Renal pelvis (tissue), 12 donors: ENCODE measurements around the gene ARX. TPM values are rescaled to one million over a fixed set of nuclear protein-coding genes. Genes with fewer than 3 reads are reported as not detected.
A peak's percentile ranks its signal among the peaks of the same experiment; 100 is the strongest.

Experiments used
- DNase-seq: peaks from one replicate; pipeline ENCODE4 v3.0.0-alpha.2; 2013
- long read RNA-seq, 16 experiments: transcript quantifications; one replicate each; lab custom pipeline, GENCODE V29; 2026
- polyA plus RNA-seq, 3 donors: library from polyadenylated mRNA; unstranded; fragments of 120-200 nt; gene quantifications; one replicate each; pipeline ENCODE4 v1.2.1, GENCODE V29; 2013; ENCODE audit not compliant: insufficient read length in 3 of 3

The ARX gene
- polyA plus RNA-seq: not detected
- long read RNA-seq, donor 1: 0 reads
- long read RNA-seq, donor 2: 0 reads
- long read RNA-seq, donor 3: 0 reads
- long read RNA-seq, donor 4: 0 reads
- long read RNA-seq, donor 5: 0 reads
- long read RNA-seq, donor 6: 0 reads
- long read RNA-seq, donor 7: 0 reads
- long read RNA-seq, donor 8: 0 reads
- long read RNA-seq, donor 9: 0 reads
- long read RNA-seq, donor 10: 0 reads
- long read RNA-seq, donor 11: 0 reads
- long read RNA-seq, donor 12: 0 reads
- long read RNA-seq, donor 13: 0 reads
- long read RNA-seq, donor 14: 0 reads
- long read RNA-seq, donor 15: 0 reads
- long read RNA-seq, donor 16: 0 reads

DNA sequence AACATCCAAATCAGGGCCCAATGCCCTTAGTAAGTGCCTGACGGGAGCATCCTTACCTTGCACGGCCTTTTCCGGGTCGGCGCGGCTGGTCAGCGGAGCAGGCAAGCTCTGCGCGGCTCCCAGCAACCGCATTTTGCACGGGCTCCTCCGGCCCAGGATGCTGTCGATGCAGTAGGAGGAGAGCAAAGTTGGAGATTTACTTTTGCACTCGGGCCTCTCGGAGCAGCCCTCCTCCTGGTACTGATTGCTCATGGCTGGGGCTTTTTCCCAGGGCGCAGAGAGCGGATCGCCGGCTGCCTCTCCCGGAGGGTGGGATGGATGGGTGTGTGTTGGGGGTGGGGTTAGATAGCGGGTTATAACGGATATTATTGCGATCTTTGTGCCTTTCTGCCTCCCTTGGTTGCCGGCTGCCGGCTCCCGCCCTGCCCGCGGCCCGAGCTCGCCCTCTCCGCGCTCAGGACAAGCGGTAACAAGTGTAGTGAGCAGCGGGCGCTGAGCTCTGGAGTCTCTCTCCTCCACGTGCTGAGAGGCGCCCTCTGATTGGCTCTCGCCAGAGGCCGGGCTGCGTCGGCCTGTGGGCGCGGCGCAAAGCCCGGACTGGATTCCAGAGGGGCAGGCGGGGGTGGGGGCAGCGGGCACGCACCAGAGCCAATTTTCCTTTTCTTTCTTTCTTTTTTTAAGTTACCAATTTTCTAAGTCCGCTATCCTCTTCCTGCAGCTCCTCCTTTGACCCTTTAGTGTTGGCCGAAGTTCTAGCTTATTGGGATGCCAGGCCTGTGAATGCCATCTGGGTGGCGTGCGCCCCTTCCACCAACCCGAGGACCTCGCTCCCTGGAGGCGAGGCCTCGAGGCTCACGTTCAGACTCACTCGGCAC, at the start of gene ARX:
Gene ARX, minus strand, starts transcription at position 480 of the 875 bp plus-strand sequence. Its CDS starts 228 bp downstream, at position 252.
- DNase-seq: peak; percentile 67

DNA sequence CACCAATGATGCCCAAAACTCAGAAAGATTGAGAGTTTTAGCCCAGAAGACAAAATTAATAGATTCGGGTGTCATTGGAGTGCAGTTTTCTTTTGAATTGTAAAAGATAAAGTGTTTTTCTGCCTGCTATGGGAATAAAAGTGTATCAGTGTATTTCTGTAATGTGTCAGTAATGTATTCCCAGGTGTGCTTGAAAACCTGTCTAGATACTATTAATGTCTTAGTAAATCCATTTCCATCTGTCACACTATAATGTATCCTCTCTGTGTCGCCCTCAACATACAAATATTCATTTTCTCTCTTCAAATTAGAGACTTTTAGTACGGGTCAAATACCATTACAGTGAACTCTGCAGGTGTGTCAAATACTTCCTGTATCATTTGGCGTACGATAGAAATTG, 43.5 kb upstream of the ARX start:
- DNase-seq: no peak

DNA sequence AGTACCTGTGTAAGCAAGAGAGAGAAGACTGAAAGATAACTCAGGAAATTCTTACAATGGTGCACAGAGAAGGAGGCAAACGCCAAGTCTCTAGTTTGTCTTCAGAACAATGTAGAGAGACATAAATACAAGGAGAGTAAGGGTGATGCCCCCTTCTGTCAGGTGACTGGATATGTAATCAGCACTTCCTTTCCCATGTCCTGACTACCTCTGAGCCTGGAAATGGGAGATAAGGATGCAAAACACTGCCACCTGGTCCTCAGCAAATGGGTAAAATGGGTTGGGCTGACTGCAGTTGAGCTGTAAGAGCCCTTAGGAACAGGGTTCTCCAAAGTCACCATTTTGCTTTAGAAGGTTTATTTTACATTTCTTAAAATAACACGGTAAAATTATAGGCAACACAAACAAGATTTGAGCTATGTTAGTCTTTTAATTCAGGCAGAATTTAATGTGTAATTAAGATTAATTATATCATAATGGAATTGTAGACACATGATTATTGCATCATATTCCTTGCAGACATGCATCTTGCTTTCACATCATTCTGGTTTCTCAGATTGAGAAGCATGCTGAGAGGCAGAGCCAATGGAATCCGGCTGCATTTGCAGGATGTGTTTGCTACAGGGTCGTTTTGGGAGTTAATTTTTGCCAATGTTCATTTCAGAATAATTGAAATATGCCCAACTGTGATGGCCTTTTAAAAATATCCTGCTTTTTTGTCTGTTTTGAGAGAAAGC, 37.2 kb upstream of the ARX start:
- no peak for DNase-seq

DNA sequence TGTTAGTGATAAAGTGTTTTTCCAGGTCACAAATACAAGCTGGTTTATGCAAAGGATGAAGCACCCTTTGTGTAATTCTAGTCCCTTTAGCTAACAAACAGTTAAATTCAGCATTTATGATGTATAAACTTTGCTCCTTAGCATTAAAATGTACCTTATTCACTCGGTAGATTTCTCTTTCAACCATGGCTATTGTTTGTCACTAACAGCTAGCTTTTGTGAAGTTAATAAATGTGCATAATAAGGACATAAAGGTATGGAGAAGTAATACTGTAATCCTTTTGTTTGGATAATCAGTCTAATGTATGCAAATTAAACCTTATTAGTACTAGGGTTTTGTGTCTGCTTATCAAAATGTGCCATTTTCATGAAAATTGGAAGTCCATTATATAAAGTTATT, 34.2 kb upstream of the ARX start:
- no peak for DNase-seq

DNA sequence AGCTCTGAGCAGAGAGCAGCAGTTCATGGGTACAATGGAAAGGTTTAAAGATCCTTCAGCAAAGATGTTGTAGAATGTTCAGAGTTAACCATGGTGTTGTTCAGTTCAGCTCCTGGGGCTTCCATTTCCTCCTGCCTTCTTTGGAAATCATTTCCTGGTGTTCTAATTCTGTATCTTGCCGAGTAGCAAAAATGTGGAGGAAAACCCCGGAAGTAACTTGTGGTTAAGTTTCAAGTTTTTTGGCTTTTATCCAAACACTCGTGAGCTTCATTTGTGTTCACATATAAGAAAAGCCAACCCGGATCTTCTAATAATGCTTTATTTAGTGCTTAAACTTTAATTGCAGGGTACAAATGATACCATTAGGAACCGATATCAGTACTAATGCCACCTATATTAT, 33.6 kb upstream of the ARX start:
- DNase-seq: no peak

DNA sequence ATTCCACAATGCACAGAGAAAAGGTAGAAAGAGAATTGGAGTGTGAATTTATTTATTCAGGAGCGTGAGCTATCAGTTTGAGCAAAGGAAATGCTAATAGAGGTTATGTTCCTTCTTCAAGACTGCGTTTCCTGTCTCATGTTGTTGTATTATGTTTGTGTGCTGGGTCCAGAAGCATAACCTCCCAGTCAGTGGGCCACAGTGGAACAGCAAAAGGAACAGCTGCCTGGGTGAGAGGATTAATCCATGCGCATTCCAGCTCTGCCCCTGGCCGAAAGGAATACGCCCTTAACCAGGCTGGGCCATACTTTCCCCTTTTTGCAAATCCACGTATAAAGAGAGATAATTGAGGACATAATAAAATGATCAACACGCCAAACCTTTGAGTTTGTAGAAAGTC, 32.4 kb upstream of the ARX start:
- no peak for DNase-seq

DNA sequence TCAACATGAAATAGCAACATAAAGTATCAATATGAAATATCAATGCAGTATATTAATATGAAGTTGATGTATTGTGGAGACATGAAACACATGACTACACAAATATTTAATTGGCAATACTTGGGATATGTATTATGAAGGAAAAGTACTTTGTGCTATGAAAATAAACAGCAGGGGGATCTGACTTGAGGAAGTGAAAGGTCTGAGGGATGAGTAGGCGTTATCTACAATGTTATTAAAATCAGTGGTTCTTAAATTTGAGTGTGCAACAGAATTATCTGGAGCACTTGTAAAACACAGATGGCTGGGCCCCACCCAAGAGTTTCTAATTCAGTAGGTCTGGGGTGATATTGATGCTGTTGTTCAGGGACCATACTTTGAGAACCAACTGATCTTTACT, 27.4 kb upstream of the ARX start:
- no peak for DNase-seq

DNA sequence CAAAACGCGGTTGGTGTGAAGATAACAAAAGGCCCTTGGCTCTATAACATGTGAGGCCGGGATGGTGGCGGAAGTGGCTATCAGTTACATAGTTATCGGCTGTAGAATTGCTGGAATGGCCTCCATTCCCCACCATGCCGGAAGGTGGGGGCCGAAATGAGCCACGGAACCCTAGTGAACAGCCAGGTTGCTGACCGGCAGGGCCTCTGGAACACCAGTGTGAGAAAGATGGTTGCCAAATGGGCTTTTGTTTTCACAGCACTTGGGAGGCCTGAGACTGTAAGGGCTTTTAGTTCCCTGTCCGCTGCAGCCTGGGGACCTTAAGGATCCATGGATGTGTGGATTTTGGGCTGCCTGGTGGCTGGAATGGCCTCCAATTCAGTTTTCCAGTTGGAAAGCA, 23.3 kb upstream of the ARX start:
- no peak for DNase-seq

DNA sequence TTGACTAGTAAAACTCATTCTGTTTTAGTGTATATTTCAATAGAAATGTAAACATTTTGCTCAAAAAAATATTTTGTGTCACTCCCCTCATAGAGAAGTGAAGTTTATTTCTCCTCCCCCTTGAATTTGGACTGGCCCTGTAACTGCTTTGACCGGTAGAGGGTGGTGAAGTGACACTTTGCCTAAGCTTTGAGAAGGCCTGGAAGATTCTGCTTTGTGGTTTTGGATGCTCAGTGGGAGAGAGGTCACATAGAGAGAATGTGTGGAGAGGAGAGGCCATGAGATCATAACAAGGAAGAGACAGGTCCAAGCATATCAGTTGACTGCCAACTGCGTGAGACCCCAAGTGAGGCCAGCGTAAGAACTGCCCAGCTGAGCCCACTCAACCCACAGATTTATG, 19.1 kb upstream of the ARX start:
- no peak for DNase-seq

DNA sequence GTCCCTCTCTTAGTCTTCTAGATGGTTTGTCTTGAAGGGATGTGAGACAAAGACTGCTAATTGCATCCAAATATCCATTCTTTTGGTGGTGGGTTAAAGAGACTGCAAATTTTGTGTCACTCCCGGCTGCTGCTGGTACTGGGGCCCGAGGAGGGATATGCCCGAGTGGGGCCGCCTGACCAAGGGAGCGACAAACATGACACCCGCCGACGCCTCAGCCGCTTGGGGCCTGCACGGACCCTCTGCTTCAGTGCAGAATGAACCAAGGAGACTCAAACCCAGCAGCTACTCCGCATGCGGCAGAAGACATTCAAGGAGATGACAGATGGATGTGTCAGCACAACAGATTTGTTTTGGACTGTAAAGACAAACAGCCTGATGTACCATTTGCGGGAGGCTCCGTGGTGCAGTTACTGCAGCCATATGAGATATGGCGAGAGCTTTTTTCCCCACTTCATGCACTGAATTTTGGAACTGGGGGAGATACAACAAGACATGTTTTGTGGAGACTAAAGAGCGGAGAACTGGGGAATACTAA, 13.6 kb upstream of the ARX start:
- no peak for DNase-seq

DNA sequence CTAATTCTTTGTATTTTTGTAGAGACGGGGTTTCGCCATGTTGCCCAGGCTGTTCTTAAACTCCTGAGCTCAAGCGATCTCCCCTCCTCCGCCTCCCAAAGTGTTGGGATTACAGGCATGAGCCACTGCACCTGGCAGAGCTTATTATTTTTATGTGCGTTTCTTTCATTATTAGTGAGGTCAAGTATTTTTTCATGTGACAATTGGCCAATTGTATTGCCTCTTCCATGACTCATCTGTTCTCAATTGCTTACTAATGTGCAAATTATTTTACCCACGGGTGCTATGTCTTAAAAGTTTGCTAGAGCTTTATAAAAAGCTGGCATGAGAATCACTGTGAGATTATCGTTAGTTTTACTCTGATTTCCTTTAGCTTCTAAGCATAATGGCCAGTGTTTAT, 13.0 kb upstream of the ARX start:
- no peak for DNase-seq

DNA sequence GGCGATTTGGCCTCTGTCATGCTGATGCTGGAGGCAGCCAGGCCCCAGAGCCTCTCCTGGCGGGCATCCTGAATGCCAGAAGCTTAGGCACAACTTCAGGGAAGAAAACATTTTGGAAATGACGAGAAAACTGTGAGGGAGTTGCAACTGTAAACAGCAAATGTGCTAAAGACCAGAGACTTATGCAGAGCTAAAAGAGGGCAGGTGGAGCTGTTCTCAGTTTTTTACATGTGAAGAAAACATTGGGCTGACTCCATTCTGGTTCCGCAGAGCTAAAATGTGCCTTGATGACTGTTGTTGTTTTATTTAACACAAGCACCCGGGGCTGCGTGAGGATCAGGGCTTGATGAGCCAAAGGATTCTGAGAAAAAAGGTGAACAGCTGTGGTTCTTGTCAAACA, 10.8 kb upstream of the ARX start:
- no peak for DNase-seq

DNA sequence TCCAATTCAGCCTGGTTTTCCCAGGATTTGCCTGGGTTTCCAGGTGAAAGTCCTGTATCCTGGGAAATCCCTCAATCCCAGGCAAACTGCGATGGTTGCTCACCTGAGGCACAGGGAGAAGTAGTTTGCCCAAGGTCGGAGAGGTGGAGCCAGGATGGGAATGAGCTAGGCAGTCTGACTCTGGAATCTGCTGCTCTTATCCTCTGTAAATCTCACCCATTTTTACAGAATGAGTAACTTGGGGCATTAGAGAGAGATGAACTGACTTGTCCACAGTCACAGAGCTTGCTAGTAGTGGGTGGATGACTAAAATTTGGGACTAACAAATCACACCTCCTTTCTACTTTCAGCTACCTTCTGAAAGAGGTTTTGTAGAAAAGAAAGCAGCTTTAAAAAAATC, 9.8 kb upstream of the ARX start:
- no peak for DNase-seq

DNA sequence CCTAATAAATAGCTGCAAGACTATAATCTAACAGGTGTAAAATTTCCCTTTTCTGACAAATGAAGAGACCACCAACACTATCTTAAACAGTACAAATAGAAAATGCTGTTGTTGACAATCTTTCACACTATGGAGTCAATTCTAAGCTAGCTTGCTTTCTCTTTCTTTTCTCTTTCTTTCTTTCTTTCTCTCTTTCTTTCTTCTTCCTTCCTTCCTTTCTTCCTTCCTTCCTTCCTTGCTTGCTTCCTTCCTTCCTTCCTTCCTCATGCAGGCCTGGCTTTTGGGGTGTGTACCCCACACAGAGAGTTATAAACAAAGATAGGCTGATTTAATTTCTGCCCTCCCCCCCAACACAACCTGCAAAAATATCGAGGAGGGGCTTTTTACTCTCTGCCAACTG, 8.1 kb upstream of the ARX start:
- no peak for DNase-seq

DNA sequence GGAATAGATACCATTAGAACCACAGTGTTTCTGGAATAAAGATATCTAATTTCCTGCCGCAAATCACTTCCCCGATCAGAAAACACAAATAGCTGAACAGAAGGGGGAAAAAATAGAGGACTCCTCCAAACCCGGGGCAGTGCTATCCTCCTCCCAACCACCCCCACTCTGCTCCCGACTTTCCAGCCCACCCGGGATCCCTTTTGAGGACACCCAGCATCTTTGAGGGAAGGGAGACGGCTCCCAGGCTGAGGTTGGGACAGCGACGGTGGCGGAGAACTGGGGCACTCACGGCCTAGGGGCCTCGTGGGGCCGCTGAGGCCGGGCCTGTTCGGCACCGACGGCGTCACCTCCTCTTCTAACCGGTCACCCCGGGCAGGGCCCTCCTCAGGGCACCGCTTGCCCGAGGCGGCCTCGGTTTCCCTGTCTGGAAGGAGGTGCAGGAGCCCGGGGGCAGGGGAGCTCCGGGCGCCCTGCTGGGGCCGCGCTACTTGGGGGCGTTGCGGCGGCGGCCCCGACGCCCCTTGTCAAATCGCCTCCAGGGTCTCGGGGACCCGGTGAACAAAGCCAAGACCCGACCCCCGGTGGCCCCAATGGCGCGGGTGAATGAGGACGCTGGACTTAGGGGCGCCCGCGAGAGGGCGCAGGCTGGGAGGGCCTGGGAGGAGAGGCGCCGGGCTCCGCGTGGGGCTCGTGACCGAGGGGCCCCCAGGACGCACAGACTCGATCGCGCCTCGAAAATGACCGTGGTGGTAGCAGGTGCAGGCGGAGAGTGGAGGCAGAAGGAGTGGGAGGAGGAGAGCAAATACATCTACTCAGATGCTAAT, 6.9 kb upstream of the ARX start:
- no peak for DNase-seq

DNA sequence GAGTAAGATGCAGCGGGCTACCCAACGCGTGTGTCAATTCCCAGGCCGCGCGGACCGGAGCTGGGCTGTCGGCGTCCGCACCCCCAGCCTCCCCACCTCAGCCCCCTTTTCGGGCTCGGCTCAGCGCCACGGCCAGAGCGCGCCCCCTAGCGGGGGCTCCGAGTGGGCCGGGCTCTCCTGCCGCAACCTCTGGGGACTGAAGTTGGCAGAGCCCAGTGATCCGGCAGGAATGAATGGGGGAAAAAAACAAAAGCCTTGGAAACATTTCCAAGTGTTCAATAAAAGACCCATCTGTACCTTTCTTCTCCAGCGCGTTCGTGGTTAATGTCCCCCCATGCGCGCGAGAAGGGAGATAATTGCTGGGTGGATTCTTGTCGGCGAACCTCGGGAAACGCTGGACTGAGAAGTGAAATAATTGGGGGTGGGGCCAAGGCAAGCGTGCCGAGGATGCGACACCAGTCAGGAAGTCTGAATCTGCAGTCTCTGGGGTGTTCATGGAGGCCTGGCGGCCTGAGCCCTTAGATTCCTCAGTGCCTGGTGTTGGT, 5.2 kb upstream of the ARX start:
- no peak for DNase-seq

DNA sequence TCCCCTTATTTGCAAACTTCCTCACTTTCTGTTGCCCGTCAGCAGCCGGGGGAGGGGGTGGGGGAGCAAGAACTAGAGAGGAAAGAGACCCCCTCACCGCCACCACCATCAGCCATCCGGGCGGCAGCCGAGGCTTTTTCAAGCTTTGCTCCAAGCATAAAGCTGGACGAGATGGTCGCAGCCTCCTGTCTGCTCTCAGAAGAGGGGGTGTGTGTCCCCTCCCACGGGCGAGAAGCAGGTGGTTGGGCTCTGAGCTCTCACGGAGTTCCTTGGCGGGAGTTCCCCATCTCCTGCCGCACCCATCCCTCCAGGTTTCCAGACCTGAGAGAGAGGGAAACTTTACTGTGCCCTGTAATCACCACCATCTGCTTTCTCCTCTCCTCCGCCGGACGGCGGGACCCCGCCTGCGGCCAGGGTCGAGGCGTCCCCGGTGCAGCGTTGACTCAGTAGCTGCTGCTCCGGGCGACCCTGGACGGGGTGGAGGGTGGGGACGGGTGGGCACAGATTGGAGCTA, 4.7 kb upstream of the ARX start:
- DNase-seq: no peak

DNA sequence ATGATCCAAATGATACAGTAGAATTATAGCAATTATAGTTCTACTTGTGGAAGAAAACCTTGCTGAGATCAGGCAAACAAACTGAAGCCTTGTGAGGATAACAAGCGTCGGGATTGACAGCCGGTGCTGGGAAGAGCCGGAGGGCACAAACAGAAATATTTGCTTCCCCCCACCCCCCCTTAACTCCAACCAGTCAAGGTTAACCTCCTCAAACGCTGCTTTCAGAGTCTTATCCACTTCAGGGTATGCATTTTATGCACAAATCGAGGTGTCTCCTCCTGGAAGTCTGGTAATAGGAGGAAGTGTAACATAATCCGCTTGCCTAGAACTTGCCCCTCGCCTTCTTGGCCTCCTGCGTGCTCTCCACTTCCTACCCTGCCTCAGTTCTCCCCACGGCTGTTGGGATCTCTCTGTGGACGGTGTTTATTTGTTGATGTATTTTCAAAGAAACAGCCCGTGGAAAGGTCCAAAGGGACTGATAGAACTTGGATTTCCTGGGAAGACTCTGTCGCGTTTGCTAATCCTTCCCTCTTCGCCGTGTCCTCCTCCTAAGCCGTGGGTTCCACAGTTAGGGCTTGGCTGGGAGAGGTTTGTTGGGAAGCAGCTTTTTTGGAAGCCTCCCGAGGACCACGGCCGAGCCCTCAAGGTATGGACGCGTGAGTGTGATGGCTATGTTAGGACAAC, 4.1 kb upstream of the ARX start:
- DNase-seq: no peak

DNA sequence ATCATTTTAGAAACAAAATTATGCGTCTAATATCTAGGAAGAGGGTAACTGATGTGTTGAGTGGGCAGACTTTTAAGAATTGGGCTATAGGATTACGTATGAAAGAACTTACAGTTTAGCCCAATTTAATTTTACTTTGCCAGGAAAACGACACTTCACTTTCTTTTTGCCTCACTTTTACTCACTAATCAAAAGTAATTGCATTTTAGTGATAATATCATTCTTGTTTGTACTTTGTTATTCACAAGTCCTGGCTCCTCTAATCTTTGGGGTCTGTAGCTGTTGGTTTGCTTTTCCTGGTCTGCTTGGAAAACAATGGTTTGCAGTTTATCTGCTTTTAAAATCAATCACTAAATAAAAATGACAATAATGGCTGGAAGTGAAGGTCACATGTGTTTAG, 2.9 kb upstream of the ARX start:
- no peak for DNase-seq

DNA sequence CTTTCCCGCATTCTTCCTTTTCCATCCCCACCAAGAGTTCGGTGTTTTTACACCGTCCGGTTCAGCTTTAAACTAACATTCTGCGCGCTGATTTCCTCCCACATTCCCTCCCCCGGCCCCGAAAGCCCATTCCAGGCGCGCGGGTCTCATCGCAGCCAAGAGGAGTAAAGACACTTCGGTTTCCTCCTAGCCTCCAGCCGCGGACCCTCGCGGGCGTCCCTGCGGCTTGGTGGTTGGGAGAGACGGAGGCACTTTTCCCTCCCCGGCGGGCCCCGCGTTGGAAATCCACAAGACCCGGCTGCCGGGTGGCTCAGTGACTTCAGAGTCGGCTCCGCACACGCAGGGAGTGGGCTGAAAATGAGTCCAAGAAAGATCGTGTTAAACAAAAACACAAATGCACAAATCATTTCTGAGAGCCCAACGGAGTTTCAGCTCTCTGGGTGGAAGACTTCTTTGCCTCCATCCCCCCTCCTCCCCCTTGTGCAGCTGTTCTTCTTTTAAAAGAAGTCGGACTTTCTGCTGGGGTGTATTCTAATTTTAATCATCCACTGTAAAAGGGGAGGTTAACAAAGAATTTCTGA, 2.0 kb upstream of the ARX start:
- no peak for DNase-seq
